AG04449 (cell line): ENCODE measurements around the gene HDAC4.

Source experiments
- CTCF ChIA-PET: fragments of 350-600 bp; formaldehyde crosslinking; extraction: SDS; loops from one replicate; lab custom pipeline; 2021; ENCODE audit warnings: antibody characterized with exemption; lab: Yijun Ruan, JAX
- POLR2A ChIA-PET: fragments of 400-600, 350-600 bp; formaldehyde crosslinking; extraction: SDS; loops from one replicate; lab custom pipeline; 2020; ENCODE audit warnings: antibody characterized with exemption, inconsistent platforms; lab: Yijun Ruan, JAX
- DNase-seq: peaks from one replicate; pipeline ENCODE4 v3.0.0-alpha.2; 2010; ENCODE audit warnings: low read depth, low spot score
- H3K4me3 ChIP-seq: 2 replicates; pipeline ENCODE4 v1.5.1; 2011; ENCODE audit warnings: low read depth, mild to moderate bottlenecking, control low read depth, low read length
- TF ChIP-seq, protein P1 (sequence below): IDR thresholded peaks from one replicate; pipeline ENCODE4 v1.5.1; 2011; ENCODE audit warnings: mild to moderate bottlenecking, moderate library complexity, low read length, control low read depth, inconsistent platforms; ENCODE audit not compliant: insufficient read depth; ENCODE audit errors: missing control alignments

The HDAC4 gene

DNA sequence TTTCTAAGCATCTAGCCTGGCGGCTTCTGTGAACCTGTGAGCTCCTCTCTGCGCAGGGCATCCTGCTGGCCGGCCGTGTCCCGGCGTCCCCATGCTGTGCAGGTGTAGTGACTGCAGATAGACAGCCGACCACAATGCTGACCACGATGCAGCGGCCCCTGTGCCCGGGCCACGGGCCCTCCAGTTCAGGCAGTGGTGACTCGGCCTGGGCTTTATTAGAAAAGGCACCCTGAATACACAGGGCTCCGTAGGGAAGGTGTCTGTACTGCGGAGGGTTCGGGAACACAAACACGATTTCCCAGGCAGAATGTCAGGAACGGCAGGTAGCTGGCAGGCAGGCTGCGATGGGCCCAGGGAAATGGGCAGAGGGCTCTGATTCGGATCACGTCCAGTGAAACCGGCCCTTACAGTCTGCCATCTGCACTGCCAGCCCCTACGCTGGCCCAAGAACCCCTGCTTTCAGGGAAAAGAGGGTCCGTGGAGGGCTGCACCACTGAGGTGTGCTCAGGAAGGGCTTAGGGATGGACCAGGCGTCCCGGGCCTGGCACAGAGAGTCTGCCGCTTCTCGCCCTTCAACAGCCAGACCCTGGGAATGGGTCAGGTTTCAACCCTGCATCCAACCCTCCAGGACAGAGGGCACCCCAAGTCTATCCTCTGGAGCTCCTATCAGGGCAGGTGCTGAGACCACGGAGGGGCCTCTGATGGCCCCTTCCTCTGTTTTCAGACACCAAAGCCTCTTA is 196.5 kb downstream of the HDAC4 start:
- CTCF ChIA-PET = interaction anchor here (1.1 kb wide), 1 partner anchor 21 kb away, joined by 3 read pairs; no protein-coding TSS in a partner anchor
- POLR2A ChIA-PET = no interaction called here
- H3K4me3 ChIP-seq = no peak overlapping the region
- TF ChIP-seq, protein P1, sequence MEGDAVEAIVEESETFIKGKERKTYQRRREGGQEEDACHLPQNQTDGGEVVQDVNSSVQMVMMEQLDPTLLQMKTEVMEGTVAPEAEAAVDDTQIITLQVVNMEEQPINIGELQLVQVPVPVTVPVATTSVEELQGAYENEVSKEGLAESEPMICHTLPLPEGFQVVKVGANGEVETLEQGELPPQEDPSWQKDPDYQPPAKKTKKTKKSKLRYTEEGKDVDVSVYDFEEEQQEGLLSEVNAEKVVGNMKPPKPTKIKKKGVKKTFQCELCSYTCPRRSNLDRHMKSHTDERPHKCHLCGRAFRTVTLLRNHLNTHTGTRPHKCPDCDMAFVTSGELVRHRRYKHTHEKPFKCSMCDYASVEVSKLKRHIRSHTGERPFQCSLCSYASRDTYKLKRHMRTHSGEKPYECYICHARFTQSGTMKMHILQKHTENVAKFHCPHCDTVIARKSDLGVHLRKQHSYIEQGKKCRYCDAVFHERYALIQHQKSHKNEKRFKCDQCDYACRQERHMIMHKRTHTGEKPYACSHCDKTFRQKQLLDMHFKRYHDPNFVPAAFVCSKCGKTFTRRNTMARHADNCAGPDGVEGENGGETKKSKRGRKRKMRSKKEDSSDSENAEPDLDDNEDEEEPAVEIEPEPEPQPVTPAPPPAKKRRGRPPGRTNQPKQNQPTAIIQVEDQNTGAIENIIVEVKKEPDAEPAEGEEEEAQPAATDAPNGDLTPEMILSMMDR = no peak
- DNase-seq = no peak

DNA sequence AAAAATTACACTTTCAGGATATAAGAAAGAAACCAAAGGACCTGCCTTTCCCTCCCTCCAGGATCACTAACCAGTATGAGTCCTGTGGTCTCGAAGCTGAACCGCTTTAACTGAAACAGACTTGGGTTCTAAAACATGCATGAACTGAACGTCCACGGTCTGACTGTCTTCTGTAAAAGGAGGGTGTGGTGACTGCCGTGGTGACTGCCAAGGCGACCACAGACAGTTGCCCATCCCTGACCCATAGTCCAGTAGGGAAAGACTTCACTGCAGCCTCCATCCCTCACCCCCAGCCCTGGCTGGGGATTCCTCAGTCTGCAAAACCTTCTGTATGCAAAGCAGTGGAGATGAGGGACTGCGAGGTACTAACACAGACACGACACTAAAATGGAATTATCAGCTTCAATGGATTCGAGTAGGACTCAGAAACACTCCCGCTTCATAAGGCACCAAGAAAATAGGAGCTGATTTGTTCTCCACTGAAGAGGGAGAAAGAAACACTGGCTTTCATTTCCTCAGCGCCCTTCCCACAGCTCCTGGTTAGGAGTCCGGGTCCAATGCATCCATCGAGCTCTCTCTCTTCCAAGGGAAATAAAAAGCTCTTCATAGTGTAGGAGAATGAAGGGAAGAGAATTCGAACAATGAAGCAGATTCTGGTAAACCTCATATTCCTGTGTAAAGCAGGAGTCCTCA is 197.2 kb downstream of the HDAC4 start:
- CTCF ChIA-PET = interaction anchor here (0.8 to 1.1 kb wide), 2 partner anchors 22 to 59 kb away, joined by 3 read pairs; no protein-coding TSS in a partner anchor
- TF ChIP-seq, protein P1 = no peak
- DNase-seq = no peak
- POLR2A ChIA-PET = no interaction called here
- H3K4me3 ChIP-seq = no peak overlapping the region

DNA sequence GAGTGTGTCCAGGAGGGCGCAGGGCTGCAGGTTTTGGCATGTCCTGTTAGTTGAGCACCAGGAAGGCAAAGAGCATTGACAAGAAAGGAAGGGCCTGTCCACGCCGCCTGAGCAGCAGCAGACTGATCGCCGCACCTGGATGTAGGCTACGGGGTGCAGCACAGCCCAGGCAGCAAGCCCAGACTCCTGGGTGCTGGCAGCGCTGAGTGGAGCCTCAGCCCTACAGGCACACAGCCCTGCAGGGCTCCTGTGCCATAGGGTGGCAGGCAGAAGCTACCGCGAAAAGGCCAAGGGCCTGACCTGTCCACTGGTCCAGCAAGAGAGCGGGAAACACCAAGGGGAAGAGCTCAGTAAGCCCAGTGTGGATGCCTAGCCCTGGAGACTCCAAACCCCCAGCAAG is 198.0 kb downstream of the HDAC4 start:
- no peak overlapping the region for H3K4me3 ChIP-seq
- CTCF ChIA-PET = interaction anchor here (0.8 to 0.9 kb wide), 2 partner anchors 14 to 59 kb away, joined by 3 read pairs; no protein-coding TSS in a partner anchor
- POLR2A ChIA-PET = no interaction called here
- DNase-seq = no peak
- TF ChIP-seq, protein P1 = no peak

DNA sequence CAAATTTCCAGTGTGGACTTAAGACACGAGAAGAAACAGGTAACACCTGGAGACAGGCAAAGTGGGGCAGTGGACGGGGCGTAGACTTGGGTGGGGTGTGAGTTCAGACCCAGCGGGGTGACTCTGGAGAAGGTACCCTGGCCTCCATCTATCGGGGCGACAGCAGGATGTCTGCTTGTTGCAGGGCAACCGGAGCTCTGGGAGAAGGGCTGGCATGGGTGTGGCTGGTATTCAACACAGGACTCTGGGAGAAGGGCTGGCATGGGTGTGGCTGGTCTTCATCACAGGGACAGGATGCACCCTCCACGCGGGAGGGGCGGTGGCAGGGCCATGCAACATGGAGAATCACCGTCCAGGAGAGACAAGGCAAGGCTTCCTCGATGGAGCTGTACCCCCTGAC is 198.5 kb downstream of the HDAC4 start:
- ChIA-PET POLR2A (no interaction called here), CTCF (interaction anchor here (0.9 kb wide), 1 partner anchor 14 kb away, joined by 3 read pairs; no protein-coding TSS in a partner anchor)
- TF ChIP-seq, protein P1 = no peak
- no peak for DNase-seq
- no peak overlapping the region for H3K4me3 ChIP-seq

DNA sequence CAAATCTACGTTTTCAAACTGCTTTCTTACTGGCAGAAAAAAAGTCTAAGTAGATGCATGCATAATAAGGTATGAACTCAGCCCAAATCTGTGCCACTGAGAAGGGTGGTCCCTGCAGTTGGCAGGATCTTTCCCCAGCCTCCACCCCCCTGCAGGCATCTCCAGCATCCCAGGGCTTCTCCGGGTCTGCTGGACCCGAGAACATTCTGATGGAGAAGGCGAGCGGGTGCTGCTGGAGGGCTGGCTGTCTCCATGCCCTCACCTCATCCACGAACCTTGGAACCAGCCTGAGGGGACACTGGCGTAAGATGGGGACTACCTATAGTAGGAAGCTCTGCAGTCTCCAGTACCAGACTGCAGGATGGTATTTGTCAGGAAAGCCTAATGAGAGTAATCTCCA is 198.9 kb downstream of the HDAC4 start:
- TF ChIP-seq, protein P1 = no peak
- CTCF ChIA-PET = no interaction called here
- no peak overlapping the region for H3K4me3 ChIP-seq
- POLR2A ChIA-PET = no interaction called here
- DNase-seq = no peak

DNA sequence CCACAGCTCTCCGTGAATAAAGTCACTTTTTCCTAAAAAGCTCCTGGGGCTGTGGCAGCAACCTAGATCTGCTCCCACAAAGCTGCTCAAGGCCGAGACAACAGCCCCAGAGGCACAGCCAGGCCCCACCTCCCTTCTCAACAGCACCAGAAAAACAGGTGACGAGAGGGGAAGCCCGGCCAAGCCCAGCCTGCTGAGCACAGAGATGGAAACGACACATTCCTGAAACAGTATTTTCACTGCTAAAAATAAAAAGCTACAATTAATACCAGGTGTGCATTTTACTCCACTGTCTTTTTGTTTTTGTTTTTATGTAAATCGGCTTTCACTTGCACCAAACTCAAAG is 199.3 kb downstream of the HDAC4 start:
- DNase-seq = no peak
- TF ChIP-seq, protein P1 = no peak
- ChIA-PET POLR2A (no interaction called here), CTCF (no interaction called here)
- H3K4me3 ChIP-seq = no peak overlapping the region
